HG02763 (cell line): Measurements from ENCODE around the gene CCL25.

ENCODE experiments used
- ATAC-seq: cut with Tn5 transposase; IDR thresholded peaks from one replicate; pipeline ENCODE4 v1.9.1; 2021; ENCODE audit warnings: mild to moderate bottlenecking, moderate library complexity; ENCODE audit not compliant: unreplicated experiment

CCL25 gene

DNA sequence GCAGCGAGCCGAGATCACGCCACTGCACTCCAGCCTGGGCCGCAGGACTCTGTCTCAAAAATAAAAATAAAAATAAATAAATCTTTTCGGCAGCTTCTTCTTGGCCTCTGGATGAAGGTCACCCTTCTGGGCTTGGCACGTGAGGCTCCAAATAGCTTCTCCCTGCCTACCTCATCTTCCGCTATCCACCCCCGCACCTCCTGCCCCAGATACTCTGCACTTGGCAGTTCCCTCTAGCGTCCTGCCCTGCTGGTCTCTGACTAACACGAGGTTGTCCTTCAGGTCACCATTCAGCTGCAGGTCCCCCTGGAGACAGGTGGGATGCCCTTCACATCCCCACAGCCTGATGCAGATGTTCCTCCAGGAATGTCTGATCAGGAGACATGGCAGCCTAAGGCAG, 8.5 kb upstream of the CCL25 start:
- no peak for ATAC-seq

DNA sequence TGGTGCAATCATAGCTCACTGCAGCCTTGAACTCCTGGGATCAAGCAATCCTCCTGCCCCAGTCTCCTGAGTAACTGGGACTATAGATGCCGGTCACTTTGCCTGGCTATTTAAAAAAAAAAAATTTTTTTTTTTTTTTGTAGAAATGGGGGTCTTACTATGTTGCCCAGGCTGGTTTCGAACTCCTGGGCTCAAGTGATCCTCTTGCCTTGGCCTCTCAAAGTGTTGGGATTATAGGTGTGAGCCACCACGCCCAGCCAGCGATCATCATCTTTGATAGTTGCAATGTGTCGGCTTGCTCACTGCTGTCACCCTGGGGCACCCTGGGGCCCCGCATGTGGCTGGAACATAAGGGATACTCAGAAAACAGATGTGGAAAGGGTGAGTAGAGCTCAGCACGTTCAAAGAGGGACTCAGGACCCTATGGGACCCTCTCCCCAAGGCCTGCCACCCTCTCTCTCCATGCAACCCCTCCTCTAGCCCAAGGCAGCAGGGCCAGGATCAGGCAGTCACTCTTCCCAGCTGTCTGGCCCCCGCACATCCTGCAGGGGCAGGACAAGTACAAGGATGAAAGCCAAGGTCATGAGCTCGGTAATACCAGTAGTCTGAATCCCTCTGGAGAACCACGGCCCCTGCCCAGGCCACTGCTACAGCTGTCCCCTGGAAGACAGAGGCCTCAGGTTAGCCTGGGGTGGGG, 6.5 kb upstream of the CCL25 start:
- ATAC-seq, result no peak

DNA sequence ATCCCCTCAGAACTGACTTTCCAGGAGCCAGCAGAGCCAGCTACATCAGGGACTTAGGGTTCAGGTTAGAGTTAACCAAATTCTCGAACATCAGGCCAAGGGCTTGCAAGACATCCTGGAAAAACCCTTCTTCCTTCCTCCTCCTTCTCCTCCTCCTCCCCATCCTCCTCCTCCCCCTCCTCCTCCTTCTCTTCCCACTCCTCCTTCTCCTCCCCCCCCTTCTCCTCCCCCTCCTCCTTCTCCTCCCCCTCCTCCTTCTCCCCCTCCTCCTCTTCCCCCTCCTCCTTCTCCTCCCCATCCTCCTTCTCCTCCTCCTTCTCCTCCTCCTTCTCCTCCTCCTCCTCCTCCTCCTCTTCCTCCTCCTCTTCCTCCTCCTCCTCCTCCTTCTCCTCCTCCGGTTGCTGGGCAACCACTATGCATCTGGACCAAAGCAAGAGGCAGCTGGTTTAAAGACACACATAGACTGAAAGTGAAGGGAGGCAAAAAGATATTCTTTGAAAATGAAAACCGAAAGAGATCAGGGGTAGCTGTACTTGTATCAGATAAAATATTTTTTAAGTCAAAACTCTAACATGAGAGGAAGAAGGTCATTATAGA, 5.9 kb upstream of the CCL25 start:
- ATAC-seq, result no peak

DNA sequence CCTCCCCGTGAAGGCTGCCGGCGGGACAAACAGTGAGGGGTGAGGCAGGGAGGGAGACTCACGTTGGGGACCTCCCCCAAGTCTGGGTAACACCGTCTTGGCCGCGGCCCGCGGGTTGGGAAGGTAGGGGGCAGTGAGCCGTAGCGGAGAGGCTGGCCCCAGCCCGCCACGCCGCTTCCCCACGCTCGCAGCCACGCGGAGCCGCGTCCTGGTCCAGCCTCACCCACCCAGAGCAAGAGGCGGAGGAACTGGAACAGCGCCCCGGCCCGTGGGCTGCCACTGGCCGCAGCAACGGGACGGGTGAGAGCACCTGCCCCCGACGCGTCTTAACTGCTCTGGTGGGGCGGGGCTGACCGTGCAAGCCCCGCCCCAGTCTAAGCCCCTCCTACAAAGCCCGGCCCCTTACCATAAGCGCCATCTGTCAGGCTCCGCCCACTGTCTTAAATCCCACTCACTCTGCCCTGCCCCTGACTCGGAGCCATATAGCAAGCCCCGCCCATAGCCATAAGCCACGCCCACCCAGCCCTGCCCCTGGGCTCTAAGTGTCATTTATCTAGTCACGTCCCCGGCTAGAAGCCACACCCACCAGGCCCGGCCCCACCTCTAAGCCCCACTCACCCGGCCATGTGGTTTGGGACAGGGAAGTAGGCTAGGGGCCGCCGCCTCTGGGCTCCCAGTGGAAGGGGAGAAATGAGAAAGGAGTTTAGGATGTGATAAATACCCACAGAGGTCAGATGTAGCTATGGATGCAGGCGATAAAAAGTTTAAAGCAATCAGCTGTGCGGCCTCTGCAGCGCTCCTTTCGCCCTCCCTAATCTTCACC, 2.1 kb upstream of the CCL25 start:
- ATAC-seq, result peak; percentile 77

DNA sequence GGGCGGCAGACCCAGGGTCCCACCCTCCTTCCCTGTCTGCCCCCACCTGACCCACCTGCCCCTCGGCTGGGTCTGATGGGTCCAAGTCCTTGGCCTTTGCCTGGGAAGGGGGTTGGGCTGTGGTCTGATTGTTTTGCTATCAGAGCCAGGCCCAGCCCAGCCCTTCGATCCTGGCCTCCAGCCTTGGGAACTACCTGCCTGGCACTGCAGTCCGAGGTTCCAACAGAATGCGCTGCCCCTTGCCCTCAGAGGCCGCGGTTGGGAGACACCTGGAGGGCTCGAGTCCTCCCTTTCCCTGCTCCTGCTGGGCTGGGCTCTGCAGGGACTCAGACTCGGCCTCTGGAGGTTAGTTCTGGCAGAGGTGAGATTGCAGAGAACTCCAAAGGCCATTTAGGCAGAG, 1.6 kb downstream of the CCL25 start:
- no peak for ATAC-seq

DNA sequence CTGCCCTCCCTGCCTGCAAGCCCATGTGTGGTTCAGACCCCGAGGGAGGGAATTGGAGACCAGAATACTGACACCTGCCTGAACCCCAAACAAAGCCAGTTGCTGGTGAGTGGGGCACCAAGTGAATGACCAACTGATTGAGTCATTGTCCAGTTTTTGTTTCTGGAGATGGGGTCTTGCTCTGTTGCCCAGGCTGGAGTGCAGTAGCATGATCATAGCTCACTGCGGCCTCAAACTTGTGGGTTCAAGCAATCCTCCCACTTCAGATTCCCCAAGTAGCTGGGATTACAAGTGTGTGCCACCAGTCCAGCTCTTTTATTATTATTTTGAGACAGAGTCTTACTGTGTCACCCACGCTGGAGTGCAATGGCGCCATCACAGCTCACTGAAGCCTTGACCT, 4.0 kb downstream of the CCL25 start:
- ATAC-seq, result no peak

DNA sequence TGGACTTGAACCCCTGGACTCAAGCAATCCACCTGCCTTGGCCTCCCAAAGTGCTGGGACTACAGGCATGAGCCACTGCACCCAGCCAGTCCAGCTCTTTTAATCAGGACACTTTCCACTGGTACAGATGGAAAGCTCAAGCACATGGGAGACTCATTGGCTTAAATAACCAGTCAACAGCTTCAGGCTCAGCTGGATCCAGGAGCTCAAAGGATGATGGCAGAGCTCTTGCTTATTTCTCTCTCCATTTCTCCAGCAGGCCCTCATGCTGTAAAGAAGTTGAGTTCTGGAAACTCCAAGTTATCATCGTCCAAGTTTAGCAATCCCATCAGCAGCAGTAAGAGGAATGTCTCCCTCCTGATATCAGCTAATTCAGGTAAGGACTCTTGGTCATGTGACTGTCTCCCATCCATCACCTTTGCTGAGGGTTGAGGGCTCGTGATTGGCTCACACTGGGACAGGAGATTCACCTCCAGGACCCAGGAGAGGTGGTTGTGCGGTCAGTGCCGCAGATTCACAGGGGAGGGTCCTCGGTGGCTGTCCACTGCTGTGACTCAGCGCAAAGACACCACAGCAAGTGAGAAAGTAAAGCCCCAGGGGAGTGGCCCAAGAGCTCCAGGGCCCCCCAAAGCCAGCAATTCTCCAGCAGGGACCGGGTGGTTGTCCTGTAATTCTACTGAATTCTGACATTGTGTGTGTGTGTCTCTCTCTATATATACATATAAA, 5.1 kb downstream of the CCL25 start:
- ATAC-seq, result no peak

DNA sequence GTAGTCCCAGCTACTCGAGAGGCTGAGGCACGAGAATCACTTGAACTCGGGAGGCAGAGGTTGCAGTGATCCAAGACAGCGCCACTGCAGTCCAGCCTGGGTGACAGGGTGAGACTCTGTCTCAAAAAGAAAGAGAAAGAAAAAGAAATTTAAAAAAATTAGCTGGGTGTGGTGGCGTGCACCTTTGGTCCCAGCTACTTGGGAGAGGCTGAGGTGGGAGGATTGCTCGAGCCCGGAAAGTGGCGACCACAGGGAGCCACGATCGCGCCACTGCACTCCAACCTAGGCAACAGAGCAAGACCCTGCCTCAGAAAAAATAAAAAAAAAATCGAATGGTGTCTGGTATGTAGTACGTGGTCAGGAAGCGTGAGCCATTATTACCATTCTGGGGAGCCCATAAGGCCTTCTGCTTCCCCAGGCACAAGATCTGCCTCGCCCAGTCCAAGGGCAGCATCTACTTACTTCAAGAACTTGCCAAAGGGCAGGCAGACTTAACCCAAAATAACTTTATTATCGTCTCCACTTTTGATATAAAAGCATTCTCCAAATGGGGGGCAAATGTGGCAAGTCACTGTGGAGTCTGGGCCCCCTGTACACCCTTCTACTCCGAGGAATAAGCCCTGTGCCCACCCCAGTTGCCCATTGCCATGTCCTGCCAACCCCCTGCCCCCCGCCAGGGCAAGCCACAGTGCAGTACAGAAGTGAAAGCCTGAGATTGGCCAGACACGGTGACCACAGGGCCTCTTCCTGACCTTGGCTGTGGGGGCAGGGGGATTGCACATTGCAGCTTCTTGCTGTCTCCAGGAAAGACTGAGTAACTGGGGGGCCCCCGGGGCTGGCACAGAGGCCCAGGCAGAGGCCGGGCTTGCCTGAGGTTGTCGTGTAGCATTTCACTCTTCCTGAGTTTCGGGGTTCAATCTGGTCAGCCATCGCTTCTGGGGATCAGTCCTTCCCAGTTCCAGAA, 12.6 kb downstream of the CCL25 start:
- no peak for ATAC-seq

DNA sequence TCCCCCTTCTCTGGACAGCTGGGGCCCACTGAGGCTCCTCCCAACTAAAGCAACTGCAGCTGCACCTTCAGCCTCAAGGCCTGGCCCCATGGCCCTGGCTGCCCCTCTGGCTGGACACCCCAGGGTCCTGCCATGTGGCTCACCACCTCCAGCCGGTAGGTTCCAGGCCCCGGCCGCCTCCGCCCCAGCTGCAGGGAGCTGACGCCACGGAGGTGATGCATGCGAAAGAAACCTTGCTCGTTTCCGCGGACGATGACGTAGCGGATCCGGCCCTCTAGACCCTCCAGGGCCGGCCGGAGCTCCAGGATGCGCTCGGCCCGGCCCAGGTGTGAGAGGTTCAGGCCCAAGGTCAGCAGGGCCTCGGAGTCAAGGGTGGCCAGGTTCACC, 13.3 kb downstream of the CCL25 start:
- ATAC-seq, result no peak

DNA sequence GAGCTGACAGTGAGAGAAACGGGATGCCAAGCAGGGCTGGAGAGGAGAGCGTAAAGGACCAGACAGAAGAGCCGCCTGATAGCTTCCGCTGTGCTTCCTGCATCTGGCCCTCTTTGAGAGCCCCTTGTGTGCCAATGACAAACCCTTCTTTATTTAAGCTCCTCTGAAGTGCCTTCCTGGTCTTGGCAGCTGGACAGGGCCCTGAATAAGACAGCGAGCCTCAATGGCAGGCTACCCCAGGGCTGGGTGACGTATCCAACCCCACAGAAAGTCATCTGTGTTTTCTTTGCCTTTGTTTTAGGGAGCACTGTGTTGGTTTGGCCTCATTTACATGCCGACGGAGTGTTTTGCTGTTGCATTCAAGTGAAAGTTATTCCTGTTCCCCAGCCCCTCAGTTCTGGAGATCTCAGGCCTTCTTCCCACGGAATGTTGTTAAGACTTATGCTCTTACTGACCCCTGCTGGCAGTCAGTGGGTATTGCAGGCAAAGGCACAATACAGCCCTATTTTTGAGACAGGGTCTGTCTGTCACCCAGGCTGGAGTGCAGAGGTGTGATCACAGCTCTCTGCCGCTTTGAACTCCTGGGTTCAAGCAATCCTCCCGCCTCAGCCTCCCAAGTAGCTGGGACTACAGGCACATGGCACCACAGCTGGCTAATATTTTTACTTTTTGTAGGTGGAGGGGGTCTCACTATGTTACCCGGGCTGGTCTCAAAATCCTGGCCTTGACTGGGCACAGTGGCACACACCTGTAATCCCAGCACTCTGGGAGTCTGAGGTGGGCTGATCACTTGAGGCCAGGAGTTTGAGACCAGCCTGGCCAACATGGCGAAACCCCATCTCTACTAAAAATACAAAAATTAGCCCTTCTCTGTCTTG, 16.8 kb downstream of the CCL25 start:
- no peak for ATAC-seq

DNA sequence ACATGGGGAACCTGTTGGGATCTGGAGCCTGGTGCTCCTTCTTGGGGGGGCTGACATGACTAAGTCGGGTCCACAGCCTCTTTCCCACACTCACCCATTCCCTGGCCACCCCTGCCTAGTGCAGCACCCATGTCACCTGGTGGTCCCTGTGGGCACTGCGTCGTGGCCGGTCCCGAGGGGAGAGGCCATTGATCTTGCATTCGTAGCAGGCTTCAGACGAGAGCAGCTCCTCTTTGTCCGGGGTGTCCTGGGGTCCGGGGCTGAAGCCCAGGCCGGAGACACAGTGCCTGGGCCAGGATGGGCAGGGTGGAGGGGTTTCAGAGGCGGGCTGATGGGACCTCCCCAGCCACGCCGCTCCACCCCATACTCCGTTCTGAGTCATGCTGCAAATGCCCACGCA, 19.4 kb downstream of the CCL25 start:
- ATAC-seq, result no peak

DNA sequence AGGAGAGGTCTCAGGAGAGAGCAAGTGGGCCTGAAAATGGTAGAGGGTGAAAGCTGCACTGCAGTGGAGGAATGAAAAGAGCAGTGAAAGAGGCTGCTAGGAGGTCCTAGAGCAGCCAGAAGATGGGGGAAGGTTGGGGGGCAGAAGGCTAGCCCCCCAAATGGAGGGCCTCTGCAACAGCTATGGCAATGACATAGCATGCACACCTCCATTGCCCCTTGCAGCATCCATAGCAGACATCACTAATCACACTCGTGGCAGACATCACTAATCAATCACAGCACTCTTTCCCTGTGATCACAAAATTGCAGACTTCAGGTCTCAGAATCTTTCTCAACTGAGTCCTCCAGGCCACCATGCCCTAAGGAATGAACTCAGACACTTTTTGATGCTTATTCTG, 21.9 kb downstream of the CCL25 start:
- ATAC-seq, result no peak

DNA sequence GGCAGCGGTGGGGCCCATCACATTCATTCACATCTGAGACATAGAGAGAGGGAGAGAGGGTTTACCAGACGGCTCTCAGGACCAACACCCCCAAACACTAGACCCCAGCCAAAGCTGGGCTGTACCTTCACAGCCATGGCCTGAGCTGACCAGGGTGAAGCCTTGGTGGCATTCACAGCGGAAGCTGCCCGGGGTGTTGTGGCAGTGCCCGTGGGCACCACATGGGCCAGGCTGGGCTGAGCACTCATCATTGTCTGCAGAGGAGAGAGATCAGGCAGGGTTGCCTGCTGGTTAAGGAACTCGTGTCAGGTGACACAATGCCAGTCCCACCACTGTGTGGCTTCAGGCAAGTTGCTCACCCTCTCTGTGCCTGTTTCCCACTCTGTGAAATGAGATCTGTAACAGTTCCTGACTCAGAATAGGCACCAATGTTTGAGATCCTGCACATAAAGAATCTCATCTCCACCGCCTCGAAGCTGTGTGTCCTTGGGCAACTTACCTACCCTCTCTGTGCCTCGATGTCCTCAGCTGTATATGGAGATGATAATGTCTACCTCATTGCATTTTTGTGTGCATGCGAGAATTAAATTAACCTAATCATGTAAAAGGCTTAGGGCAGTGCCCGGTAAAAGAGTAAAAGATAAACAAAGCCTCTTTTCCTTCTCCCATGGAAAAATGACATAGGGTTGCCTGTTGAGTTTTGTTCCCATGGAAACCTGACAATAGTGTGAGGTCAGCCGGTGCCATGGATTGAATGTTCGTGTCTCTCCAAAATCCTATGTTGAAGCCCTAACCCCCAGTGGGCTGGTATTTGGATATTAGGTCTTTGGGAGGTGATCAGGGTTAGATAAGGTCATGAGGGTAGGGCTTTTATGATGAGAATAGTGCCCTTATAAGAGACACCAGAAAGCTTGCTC, 22.9 kb downstream of the CCL25 start:
- no peak for ATAC-seq

DNA sequence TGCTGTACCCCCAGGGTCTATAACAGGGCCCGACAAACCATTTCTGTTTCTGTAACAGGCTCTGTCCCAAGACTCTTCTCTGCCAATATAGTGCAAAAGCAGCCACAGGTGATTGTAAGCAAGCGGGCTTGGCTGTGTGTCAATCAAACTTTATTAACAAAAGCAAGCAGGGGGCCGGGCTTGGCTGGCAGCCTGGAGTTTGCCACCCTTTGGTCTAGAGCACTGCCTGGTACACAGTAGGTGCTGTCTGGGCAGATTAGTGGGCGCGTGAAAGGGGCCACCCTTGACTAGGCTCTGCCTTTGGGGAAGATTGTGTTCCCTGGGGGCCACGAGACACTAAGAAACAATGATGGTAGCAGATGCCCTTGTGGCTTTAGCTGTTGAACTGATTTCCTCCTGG, 27.4 kb downstream of the CCL25 start:
- ATAC-seq, result no peak

DNA sequence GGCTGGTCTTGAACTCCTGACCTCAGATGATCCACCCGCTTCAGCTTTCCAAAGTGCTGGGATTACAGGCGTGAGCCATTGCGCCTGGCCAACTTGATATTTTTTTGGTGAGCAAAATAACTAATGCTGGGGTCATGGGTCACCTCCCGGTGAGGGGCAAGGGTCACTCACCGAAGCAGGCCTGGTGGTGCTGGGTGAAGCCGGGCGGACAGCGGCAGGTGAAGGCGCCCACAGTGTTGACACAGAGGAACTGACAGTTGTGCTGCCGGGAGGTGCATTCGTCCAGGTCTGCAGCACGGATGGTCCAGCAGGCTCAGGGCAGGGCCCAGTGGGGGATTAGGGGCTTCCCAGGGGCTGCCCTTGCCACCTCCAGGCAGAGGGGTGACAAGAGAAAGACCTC, 28.3 kb downstream of the CCL25 start:
- ATAC-seq, result no peak

DNA sequence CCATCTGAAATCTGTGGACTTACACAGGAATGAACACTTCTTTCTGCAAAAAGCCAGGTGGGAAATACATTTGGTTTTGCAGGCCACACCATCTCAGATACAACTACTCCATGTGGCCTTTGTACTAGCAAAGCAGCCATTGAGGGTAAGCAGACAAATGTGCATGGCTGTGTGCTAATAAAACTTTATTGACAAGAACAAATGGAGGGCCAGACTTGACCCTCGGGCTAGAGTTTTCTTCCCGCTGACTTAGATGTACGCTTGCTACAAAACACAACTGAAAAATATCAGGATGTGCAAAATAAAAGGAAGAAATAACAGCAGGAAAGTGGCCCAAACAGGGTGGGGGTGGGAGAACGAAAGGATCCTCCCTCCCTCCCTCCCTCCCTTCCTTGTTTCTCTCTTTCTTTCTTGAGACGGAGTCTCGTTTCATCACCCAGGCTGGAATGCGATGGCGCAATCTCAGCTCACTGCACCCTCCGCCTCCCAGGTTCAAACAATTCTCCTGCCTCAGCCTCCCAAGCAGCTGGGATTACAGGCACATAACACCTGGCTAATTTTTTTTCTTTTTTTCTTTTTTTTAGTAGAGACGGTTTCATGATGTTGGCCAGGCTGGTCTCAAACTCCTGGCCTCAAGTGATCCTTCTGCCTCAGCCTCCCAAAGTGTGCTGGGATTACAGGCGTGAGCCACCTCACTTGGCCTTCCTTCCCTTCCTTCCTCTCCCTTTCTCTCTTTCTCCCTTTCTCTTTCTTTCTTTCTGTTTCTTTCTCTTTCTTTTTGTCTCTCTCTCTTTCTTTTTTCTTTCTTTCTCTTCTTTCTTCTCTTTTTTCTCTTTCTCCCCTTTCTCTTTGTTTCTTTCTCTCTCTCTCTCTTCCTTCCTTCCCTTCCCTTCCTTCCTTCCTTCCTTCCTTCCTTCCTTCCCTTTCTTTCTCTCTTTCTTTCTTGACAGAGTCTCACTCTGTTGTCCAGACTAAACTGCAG, 29.3 kb downstream of the CCL25 start:
- no peak for ATAC-seq

DNA sequence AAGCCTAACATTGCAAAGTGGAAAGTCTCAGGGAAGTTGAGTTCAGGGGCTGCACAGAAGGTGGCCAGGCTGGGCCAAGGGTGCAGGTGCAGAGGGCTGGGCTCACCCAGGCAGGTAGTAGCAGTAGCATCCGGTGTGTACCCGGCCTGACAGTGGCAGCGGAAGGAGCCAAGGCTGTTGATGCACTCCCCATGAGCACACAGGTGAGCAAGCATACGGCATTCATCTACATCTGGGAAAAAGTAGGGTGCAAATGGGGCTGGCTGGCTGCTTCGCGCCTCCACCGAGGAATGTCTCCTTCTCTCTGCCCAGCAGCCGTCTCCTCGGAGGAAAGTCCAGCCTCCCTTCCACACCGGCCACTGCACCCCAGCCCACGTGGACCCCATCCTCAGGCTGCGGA, 30.6 kb downstream of the CCL25 start:
- ATAC-seq, result no peak
